OCI-LY7 (cell line): Measurements from ENCODE around the gene LYRM9.
"Not testable (repeated sequence)": the region's sequence is repeated elsewhere in the genome, so short reads cannot be mapped to it uniquely, and the experiment has no call there.

Source experiments
- CTCF ChIP-seq: fragments of 200-600 bp; sonication (generic); conservative IDR thresholded peaks from 2 replicates; pipeline ENCODE4 v1.5.1; 2014; ENCODE audit warnings: mild to moderate bottlenecking, antibody characterized with exemption, low read length, moderate library complexity, mixed read lengths
- EZH2phosphoT487 ChIP-seq: fragments of 200-600 bp; sonication (generic); IDR thresholded peaks from 2 replicates; pipeline ENCODE4 v1.6.1; 2018; ENCODE audit warnings: low read depth, borderline replicate concordance, mild to moderate bottlenecking, mixed run types, antibody characterized with exemption, low read length, moderate library complexity, mixed read lengths

GRCh38 chr17:27912299-27912698 lies 19.1 kb upstream of the LYRM9 start:
- TF ChIP-seq CTCF, EZH2phosphoT487: not testable (repeated sequence)
